ENCODE results near the gene MAGI2. TPM values are rescaled to one million over a fixed set of nuclear protein-coding genes. Genes with fewer than 3 reads are reported as not detected.

MAGI2 gene
- total RNA-seq, 1 experiment from 2014 or later, result 2.0 TPM

DNA sequence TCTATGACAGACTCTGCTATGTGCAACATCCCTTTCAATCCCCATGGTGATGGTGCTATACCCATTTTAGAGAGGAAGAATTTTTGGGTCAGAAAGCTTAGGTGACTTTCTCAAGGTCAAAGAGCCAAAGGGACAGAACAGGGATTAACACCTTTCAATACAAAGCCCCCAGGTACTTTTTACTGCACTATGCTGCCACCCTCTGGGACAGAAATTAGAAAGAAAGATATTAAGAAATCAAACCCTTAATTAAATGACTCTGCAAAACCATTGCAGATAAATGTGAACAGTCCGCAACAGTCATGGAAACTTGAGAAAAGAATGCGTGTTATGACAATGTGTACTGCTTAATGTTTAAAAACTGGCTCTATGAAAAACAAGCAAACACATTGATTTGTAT is 673.7 kb downstream of the MAGI2 start:
- DNase-seq (ENCODE audit: low read depth, low spot score), result no peak
- in situ Hi-C loops (cut with HindIII; ENCODE audit: low pct_unique_long_range_greater_than_20kb, low sequenced_read_pairs), result no loop called here

DNA sequence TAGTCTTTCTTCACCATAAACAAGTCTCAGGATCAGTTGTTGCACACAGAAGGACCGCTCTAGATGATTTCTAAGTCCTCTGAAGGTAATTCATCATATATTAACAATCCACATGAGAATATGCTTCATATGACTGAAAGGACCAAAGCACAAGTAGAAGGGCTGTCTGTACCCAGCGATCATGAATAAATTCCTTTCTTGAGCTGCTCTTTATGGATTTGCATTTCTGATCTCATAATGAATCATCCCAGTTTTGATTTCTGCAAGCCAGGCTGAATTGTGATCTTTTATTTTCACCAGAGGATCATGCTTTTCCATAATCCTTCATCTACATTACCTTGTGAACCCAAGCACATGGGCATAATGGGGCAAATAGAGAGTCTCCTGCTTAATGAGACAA is 675.6 kb downstream of the MAGI2 start:
- in situ Hi-C loops (cut with HindIII; ENCODE audit: low pct_unique_long_range_greater_than_20kb, low sequenced_read_pairs), result no loop called here
- DNase-seq (ENCODE audit: low read depth, low spot score), result peak; percentile 23

DNA sequence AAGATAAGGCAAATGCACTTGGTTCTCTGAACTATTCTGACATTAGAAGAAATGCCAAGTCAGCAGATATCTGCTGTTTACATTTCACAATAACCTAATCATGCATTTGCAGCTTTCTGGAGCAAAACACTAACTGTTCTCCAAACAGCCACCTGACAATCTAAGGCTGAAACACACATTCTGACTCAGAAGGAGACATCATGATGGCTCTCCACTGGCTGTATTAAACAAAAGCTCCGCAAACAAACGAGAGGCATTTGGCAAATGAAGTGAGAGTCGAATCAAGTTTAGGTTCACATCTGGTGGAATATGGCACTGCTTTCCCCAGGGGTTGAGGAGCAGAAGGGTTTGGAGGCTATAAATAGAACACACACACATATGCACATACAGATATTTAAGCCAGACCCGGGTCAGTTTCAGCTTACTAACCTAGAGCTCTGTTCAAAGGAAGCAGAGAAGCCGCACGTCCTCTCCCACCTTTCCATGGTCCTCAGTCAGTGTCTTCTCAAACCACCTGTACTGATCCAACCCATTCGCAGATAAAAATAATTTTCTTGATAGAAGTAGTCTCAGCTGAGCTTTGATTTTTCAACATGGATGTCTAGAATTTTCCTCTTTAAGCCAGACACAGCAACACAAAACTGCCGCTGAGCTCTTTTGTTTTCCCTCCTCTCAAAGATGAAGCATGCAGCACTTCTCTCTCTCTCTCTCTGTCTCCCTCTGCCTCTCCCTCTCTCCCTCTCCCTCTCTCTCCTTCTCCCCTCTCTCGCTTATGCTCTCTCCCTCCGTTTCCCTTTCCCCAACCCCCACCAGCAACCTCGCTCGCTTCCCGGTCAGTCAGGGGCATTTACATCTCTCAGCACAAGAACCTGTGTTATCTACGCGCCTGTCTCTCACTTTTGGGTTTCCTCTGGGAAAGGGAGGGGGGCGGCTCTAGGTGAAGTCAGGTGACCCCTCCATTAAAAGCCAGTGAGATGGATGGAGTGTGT is 682.8 kb downstream of the MAGI2 start:
- no peak for DNase-seq (ENCODE audit: low read depth, low spot score)
- in situ Hi-C loops (cut with HindIII; ENCODE audit: low pct_unique_long_range_greater_than_20kb, low sequenced_read_pairs), result no loop called here

DNA sequence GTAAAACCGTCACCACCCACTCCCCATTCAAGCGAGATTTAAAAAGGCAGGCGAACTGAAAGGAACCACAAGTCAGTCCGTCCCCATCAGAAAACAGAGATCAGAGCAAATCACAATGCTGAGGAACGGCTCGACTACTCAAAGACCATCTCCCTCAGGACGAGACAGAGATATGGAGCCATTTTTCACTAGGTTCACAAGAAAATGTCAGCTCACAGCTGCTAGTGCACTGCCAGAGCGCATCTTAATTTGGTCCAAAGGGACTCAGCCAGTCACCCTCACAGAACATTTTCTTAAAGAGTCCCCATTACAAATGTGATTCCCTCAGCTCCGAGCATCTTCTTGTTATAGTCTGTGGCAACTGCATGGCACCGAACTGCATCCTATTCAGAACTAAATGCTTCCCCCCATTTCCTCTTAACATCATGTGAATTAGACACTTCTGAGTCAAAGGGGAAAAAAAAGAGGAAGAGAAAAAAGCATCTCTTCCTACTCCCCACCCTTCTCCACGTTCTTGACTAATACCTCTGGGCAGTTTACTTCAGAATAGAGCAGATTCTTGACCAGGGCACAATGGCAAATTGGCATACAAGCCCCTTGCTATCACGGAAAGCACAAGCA is 683.9 kb downstream of the MAGI2 start:
- in situ Hi-C loops (cut with HindIII; ENCODE audit: low pct_unique_long_range_greater_than_20kb, low sequenced_read_pairs), result no loop called here
- peak; percentile 17 for DNase-seq (ENCODE audit: low read depth, low spot score)

DNA sequence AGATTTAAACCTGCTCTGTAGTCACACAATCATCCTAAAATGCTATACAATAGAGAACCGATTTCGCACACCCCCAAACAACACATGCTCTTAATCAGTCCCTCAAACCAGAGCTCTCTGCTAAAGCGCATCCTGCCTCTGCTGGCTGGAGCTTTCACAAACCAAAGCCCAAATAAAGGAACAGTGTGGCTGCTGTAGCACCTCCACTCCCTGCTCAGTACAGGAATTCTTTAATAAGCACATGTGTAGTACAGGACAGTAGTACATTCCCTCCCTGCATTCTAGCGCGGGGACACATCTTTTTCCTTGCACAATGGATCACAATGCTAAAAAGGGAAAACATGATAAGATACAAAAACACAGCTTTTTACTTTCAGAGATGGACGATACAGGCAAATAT is 684.6 kb downstream of the MAGI2 start:
- no peak for DNase-seq (ENCODE audit: low read depth, low spot score)
- in situ Hi-C loops (cut with HindIII; ENCODE audit: low pct_unique_long_range_greater_than_20kb, low sequenced_read_pairs), result no loop called here

DNA sequence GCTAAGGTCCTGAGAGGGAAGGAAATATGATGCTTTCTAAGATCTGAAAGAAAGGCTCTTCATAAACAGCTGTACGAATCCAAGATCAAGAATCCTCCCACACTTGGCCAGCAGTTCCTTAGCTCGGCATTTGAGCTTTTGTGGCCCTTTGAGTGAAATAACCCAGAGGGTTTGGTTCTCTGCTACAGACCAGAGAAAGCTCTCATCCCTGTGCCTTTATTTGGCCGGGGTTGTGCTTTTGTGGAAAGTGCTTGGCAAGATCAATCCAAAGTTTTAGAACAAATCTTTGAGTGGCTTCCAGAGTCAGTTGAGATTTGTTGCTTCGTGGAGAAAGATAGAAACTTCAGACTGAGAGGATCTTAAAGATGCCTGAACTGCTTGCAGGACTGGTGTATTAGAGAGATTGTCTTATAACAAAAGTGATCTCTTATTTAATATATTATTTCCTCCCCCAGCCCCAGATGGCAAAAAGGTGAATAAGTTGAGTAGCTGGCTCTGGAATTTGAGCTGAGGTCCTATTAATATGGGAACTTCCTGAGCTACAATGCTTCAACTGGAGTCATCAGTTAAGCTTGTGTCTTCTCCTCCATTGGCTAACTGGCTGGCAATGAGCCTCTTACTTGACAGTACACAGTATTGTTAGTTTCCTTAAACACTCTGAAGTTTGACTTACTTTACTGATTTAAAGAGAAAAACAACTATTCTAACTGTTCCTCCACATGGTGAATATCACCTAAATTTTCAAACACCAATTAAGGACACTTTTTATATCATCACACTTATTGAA is 687.3 kb downstream of the MAGI2 start:
- no peak for DNase-seq (ENCODE audit: low read depth, low spot score)
- in situ Hi-C loops (cut with HindIII; ENCODE audit: low pct_unique_long_range_greater_than_20kb, low sequenced_read_pairs), result no loop called here

DNA sequence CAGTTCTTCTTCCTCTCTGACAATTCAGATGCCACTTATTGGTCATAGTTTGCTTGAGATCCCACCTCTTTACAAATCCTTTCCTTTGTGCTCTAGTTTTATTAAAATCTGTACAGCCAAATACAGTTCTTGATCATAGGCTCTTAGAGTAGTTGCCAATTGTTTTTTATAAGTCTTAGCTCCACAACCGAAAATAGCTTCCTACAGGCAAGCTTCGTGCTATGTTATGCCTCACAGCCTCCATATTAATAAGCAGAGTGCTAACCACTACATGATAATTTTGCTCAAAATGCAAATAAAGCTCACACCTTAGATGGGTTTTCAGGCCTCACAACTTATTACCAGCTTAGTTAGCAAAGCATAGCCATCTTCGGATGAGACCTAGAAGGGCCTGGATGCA is 688.9 kb downstream of the MAGI2 start:
- DNase-seq (ENCODE audit: low read depth, low spot score), result no peak
- in situ Hi-C loops (cut with HindIII; ENCODE audit: low pct_unique_long_range_greater_than_20kb, low sequenced_read_pairs), result no loop called here

DNA sequence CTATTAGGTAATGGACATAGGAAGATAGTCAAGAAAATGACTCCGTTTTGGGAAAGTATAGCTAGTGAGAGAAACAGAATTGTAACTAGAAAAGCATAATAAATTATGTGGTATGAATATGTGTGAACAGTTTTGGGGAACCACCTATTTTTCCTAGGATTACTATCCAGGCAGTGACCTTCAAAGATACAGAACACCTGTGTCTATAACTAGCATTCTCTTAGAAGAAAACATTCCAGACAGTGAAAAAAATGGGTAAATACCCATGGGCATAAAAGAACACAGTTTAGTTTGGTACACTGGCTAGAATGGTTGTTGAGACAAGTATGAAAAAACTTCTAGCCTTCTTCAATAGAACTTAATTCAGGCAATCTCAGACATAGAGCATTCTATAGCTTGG is 690.8 kb downstream of the MAGI2 start:
- no peak for DNase-seq (ENCODE audit: low read depth, low spot score)
- in situ Hi-C loops (cut with HindIII; ENCODE audit: low pct_unique_long_range_greater_than_20kb, low sequenced_read_pairs), result no loop called here

DNA sequence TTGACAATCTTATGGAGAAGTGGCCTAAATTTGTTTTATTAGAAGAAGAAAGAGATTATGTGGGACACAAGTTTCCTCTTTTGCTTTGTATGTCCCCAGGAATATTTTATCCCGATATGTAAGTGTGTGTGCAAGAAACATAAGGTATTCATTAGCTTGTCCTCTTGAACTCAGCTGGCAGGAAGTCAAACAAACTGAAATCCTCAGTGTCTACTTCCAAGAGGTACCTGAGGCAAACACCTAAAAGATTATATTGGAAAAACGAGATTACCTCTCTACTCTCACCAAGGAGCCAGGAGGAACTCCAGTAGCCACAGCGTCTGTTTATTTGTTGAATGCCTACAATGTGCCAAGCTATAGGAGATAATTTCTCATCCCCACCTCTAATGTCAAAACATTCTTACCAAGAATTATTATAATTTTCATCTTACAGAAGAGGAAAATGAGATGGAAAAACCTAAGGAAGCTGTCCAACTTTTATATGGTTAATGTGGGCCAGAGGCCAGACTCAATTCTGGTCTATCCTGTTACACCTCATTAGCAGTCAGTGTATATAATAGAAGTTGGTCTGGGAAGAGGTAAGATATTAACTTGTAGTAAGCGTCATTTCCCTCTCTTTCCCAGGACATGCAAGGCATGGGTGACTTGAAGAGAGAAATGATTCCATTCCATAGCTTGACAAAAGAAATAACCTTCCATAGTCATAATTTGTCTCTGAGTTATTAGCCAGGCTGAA is 692.7 kb downstream of the MAGI2 start:
- in situ Hi-C loops (cut with HindIII; ENCODE audit: low pct_unique_long_range_greater_than_20kb, low sequenced_read_pairs), result no loop called here
- DNase-seq (ENCODE audit: low read depth, low spot score), result no peak

DNA sequence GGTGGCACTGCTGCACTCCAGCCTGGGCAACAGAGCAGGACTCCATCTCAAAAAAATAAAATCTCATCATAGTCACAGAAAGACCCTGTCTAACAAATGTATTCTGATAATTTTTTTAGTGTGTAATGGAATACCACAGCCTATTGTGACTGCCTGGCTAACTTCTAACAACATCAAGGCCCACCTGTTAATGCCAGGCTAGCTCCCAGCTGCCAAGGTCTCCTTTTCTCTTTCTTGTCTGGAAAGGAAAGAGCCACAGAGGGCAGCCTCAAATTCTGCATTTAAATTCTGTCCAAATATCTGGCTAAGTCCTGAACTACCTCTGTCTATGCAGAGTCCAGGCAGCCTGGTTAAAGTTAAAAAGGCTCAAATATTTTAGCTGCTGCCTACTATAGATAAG is 700.9 kb downstream of the MAGI2 start:
- in situ Hi-C loops (cut with HindIII; ENCODE audit: low pct_unique_long_range_greater_than_20kb, low sequenced_read_pairs), result no loop called here
- no peak for DNase-seq (ENCODE audit: low read depth, low spot score)

DNA sequence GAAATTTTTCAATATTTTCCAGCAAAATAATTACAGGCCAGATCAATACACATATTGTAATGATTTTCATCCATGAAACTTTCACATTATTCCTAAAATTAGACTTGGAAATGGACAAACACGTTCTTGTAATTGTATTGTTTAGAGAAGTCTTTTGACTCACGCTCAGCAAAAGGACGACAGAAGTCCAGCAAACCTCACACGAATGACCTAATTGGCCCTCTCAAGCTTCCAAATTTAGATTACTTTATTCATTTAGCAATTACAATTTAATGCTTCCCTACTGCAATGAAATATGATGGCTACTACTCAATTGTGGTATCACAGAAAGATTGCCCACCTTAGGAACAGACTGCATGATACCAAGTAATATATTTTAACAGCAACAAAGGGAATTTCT is 702.2 kb downstream of the MAGI2 start:
- DNase-seq (ENCODE audit: low read depth, low spot score), result no peak
- in situ Hi-C loops (cut with HindIII; ENCODE audit: low pct_unique_long_range_greater_than_20kb, low sequenced_read_pairs), result no loop called here

DNA sequence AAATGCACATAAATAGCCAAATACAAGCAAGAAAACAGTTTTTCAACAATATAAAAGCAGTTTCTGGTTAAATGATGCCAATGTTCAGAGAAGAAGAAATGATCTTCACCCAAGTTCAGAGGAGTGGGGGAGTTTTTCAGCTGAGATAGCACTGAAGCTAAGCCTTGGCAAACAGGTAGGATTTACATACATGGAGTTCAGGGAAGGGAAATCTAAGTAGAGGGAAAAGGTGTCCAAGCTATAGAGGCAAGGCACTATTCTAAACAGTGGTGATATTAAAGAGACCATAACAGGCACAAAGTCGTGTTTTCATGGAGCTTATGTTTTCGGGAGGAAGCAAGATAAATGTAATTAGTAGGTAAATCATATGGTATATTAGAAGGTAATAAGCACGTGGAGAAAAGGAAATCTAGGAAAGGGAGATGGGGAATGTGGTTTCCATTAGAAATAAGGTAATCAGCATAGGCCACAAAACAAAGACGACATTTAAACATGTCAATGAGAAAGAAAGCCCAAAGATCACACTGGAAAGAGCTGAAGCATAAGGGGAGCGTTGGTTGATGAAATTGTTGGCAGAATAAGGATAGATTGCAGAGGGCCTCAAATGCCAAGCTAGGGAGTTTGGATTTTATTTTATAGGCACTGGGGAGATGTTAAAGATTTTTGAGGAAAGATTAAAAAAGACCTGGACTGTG is 704.3 kb downstream of the MAGI2 start:
- in situ Hi-C loops (cut with HindIII; ENCODE audit: low pct_unique_long_range_greater_than_20kb, low sequenced_read_pairs), result no loop called here

DNA sequence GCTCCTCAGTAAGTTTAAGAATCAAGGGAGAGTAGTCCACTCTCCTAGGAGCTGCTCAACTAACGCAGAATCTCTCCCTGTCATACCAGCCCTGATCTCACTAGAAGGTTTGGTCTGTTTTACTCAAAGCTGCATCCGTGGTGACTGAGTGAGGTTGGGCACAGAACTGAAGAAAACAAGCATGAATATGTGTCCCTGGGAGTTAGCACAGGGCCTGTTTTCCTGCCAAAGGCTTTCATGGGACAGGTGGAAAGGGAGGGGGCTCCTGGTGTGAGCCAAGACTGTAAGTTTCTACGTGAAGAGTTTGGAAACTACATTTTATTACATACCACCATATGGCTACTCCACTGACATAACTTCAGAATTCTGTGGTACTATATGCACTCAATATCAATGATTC is 705.9 kb downstream of the MAGI2 start:
- in situ Hi-C loops (cut with HindIII; ENCODE audit: low pct_unique_long_range_greater_than_20kb, low sequenced_read_pairs), result no loop called here
- no peak for DNase-seq (ENCODE audit: low read depth, low spot score)

More for the DNA sequence above, 704.3 kb downstream of the MAGI2 start:
- no peak for DNase-seq (ENCODE audit: low read depth, low spot score)

DNA sequence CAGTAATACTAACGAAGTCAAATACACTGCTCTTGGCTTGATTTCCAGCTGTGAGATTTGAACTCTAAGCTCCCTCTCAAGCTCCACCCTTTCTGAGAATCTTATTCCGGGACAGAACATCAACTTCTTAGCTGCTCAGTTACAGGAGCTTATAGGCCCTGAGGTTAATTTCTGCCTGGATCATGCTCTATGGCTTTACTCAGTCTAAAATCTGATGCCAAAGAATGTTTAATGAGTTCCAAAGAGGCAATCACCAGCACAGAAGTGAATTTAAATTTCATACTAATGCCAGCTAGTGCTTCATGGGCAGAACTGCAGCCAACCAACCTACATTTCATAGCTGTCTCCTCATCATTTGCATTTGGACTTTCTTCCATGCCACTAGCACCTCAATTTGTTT is 707.2 kb downstream of the MAGI2 start:
- no peak for DNase-seq (ENCODE audit: low read depth, low spot score)
- in situ Hi-C loops (cut with HindIII; ENCODE audit: low pct_unique_long_range_greater_than_20kb, low sequenced_read_pairs), result no loop called here

DNA sequence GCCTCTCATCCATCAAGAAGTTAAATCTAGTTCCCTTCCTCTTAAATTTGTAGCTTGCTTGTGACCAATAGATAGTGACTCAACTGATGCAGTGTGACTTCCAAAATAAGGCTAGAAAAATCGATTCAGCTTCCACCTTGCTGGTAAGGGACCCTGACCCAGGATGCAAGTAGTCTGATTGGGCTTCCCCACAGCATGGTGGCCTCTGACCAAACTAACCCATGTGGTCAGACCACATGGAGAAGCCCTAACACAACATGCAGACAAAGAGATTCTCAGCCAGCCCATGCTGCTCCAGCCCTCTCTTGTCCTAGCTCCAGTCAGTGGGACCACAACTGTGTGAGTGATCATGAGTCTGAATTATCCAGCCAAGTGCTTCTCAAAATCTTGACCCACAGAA is 710.8 kb downstream of the MAGI2 start:
- in situ Hi-C loops (cut with HindIII; ENCODE audit: low pct_unique_long_range_greater_than_20kb, low sequenced_read_pairs), result no loop called here
- DNase-seq (ENCODE audit: low read depth, low spot score), result no peak

DNA sequence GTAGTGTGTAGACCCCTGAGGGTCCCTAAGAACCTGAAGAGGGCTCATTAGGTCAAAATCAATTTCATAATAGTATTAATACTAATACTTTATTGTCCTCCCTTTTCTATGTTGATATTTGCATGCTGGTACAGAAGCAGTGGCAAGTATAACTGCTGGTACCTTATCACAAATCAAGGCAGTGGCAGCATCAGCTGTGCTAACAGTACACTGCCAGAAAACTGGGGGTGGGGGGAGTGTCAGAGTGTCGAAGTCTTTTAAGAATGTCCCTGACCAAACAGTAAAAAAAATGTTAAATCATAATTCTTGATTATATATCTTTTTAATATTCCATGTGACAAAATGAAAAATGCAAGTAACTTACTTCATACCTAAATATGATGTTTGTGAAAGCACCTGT is 716.9 kb downstream of the MAGI2 start:
- in situ Hi-C loops (cut with HindIII; ENCODE audit: low pct_unique_long_range_greater_than_20kb, low sequenced_read_pairs), result no loop called here
- DNase-seq (ENCODE audit: low read depth, low spot score), result no peak

DNA sequence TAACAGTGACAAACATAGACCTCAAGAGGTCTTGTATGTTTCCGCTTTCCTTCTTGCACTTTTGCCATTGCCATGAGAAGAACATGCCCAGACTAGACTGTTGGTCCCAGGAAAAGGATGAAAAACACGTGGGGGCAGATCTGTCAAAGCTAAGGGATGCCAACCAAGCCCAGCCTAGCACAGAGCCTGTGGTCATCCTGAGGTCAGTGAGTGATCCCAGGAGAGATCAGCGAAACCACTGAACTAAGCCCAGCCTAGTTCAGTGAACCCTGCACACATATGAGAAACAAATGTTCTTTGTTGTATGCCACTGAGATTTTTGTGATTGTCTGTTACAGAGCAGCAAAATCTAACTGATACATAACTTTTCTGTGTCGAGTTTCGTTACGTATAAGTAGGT is 718.8 kb downstream of the MAGI2 start:
- DNase-seq (ENCODE audit: low read depth, low spot score), result no peak
- in situ Hi-C loops (cut with HindIII; ENCODE audit: low pct_unique_long_range_greater_than_20kb, low sequenced_read_pairs), result no loop called here

All from SK-MEL-5 (cell line).